IPS DF 4.7 (cell line): ENCODE results near the gene HNRNPA0.

Experiments used
- DNase-seq: peaks from one replicate; pipeline ENCODE4 v3.0.0-alpha.2; 2013; ENCODE audit warnings: low spot score; ENCODE audit errors: extremely low read depth

HNRNPA0 gene

DNA sequence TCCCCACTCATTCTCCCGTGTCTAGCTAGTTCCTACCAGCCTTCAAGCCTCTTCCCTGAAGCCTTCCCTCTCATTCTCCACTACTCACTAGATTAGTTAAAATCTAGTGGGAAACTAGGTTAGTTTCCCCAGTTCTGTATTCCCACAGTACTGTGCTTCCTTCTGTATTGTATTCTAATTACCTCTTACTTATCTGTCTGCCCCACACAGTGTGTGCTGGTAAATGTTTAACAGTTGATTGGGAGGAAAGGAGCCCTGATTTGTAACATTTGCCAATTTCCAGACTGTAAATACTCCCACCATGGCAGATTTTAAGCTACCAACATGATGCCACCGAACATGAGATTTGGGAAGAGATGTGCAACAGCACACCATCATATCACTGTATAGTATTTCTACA lies 26.5 kb downstream of the HNRNPA0 start:
- no peak for DNase-seq

DNA sequence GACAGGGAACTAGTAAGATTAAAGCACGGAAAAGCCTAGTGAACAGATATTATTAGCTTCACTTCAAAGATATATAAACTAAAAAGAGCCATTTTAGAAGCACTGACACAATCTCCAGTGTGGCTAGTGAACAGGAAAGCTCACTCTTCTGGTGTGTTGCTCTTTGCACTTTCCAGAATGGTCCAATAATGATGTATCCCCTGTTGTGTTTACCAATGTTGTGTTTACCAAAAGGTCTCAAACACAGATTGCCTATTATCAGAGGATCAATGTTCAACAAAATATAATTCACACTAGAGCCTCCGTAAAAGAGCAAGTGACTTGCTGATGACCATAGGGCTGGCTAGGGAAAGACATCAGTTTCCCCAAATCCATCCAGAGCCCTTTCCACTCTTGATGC lies 29.9 kb downstream of the HNRNPA0 start:
- no peak for DNase-seq

DNA sequence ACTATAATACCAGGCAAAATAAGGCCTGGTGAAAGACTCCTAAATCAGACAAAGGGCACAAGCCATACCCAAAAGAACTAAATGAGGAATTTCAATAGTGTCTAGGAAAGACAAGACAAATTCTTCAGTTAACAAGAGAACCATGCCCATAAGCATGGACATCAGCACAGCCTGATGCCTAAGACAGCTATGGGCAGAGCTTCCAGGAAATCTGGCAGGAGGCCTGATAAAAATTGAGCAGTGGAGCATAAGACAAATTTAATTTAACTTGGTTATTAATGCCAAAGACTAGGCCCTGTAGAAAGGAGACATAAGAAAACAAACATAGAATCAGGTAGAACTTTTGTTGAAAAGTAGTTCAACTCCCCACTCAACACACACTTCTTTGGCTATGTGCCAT lies 35.6 kb downstream of the HNRNPA0 start:
- DNase-seq, result no peak

DNA sequence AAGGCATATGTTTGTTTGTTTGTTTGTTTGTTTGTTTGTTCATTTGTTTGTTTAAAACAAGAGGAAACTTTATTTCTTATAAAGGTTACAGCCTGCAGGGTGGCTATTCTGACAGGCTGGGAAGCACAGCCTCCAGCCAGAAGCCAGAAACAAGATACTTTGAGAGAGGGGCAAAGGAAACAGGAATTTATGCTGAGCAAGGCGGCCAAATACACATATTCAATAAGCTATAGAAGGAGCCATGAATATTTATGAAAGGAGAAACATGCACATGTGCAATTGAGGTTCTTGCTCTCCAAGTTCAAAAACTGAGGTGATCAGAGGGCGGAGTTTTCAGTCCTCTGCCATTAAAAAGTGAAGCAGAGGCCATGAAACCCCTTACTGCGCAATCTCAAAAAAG lies 37.8 kb downstream of the HNRNPA0 start:
- DNase-seq, result no peak

GRCh38 chr5:137715456-137715855 lies 38.7 kb downstream of the HNRNPA0 start:
- no peak for DNase-seq

GRCh38 chr5:137714946-137715345 lies 39.2 kb downstream of the HNRNPA0 start:
- no peak for DNase-seq

- no peak for DNase-seq
These were observed 39.7 kb downstream of the HNRNPA0 start for GRCh38 chr5:137714494-137714893.

GRCh38 chr5:137712139-137712667 lies 42.0 kb downstream of the HNRNPA0 start:
- no peak for DNase-seq

- no peak for DNase-seq
These were observed 44.1 kb downstream of the HNRNPA0 start for GRCh38 chr5:137710086-137710485.

DNA sequence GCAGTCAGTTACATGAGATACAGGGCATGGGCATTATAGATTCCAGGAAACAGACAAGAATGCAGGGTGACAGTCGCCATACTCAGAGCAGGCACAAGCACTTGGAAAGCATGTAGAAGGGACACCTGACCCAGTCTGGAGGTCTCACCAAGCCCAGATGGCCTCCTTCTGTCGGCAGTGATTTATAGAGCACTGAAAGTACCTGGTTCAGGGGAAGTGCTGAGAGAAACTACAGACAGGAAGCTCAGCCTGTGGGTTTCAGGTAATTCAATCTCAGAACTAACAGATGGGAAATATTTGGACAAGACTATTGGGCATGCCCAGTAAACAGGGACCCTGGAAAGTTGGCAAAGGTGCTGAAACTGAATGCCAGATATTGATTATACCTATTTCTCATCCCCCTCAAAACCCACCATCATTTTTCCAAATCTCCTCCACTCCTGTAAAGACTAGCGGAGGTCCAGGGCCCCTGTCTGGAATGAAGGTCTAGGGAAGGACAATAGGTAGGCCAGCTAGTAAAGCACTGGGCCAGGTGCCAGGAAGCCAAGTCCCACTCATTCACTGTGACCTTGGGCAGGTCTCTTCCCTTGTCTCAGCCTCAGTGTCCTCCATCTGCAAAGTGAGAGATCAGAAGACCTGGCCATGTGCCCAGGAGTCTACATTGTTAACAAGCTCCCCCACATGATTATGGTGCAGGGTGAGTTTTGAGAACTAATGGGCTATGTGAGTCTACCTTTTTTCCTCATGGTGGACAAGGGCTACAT lies 45.2 kb downstream of the HNRNPA0 start:
- no peak for DNase-seq

GRCh38 chr5:137708062-137708461 lies 46.1 kb downstream of the HNRNPA0 start:
- no peak for DNase-seq

- no peak for DNase-seq
These were observed 47.3 kb downstream of the HNRNPA0 start for GRCh38 chr5:137706841-137707240.

- no peak for DNase-seq
These were observed 49.1 kb downstream of the HNRNPA0 start for GRCh38 chr5:137705106-137705505.

DNA sequence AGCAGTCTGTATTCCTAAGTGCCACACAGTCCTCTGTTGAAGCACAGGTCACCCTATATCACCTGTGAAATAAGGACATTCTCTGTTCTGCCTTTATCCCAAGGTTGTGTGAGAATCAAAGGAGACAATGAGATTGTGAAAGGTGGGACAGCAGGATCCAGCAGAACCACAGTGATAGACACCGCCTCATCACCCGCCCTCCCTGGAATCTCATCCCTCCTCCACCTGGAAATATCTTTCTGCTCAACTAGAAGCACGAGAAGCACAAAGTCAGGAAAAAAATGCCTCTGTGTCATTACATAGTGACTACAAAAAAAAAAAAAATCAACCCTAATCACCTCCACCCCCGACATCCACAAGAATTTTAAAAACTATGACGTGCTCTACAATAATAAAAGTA lies 50.6 kb downstream of the HNRNPA0 start:
- no peak for DNase-seq

DNA sequence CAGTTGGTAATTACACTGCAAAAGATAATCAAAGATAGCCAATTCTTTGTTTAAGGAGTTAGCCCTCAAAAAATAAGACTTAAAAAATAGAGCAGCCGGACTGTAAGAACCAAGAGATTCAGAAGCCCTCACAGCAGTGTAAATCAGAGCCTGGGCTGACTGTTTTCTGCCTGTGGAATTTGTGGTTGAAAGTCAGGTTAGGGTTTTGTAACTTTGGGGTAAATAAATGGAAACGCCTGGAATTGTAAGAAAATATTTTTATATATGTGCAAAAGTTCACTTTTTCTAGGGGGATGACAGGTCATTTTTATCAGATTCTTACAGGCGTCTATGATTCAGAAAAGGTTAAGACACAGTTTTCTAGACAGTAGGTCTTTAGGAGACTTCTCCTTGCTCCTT lies 53.9 kb downstream of the HNRNPA0 start:
- no peak for DNase-seq

DNA sequence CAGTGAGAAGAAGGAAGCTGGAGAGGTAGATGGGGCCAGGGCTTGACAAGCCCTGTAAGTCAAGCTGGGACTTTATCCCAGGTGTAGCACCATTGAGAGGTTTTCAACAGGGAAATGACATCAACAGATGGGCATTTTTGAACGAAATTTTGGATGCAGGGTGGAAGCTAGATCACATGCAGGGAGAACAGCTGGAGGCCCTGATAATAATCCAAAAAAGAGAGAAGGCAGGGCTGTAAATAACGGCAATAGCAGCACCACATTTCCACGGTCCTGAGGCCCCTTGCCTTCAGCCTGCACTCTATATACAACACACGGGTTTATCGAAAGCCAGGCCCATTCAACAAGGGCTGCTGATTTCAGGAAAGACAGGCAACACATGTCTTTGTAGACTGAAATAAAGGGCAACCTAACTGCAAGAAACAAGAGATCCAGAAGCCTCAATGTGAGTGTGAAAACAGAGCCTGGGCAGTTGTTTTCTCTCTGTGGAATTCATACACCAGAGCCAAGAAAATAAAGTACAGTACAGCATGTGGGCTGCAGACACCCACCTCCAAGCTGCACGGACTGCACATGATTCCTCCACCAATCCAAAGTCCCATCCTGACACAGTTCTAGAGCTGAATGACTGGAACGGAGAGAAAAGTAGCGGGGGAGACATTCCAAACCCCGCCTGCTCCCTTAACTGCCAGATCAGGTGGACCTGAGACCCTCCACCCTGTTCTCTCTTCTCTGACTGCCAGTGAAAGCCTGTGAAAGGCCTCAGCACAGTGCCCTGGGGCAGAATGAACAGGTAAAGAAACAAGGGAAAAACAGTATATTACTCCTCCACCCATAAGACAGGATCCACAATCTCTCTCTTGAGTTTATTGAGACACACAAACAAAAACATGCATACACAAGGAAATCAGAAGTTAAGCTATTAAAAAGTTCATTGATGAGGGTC lies 54.6 kb downstream of the HNRNPA0 start:
- no peak for DNase-seq

- no peak for DNase-seq
These were observed 57.7 kb downstream of the HNRNPA0 start for GRCh38 chr5:137696481-137696880.

- no peak for DNase-seq
These were observed 58.3 kb downstream of the HNRNPA0 start for GRCh38 chr5:137695651-137696428.
